ENCODE measurements around the gene SLC9A3. TPM values are rescaled to one million over a fixed set of nuclear protein-coding genes. Genes with fewer than 3 reads are reported as not detected.

SLC9A3 gene
- total RNA-seq, 4 donors from 2014 or later = 3.7 to 5.9 (median 4.3) TPM

- Histone ChIP-seq H3K9me3 (no peaks in the 10 kb centered on the region), H3K36me3 (no peaks in the 10 kb centered on the region), H3K27me3 (peaks cover 80% of the 10 kb centered on the region), H3K4me1 (peaks cover 15% of the 10 kb centered on the region), H3K4me3 (no peak overlapping the region), H3K27ac (no peak overlapping the region)
- DNase-seq (ENCODE audit: low spot score in 2 of 2) = peak; percentile 38 to 71
- WGBS = 32% methylated on average over 13 of the region's 27 CpGs
- TF ChIP-seq POLR2A (IDR thresholded peaks at IDR 0.05) (no peak), CTCF (IDR thresholded peaks at IDR 0.05) (no peak), POLR2AphosphoS5 (IDR thresholded peaks at IDR 0.05) (no peak), EP300 (IDR thresholded peaks at IDR 0.05) (no peak)
These were observed 14.7 kb upstream of the SLC9A3 start for GRCh38 chr5:538801-539468.

- TF ChIP-seq POLR2AphosphoS5 (IDR thresholded peaks at IDR 0.05) (no peak), EP300 (IDR thresholded peaks at IDR 0.05) (no peak), POLR2A (IDR thresholded peaks at IDR 0.05) (no peak), CTCF (IDR thresholded peaks at IDR 0.05) (no peak)
- Histone ChIP-seq H3K27ac (no peak overlapping the region), H3K4me3 (no peak overlapping the region), H3K4me1 (peaks cover 15% of the 10 kb centered on the region), H3K36me3 (no peaks in the 10 kb centered on the region), H3K9me3 (no peaks in the 10 kb centered on the region), H3K27me3 (peaks cover 86% of the 10 kb centered on the region)
- DNase-seq (ENCODE audit: low spot score in 2 of 2) = peak in 1 of 2 donors; percentile 45
- WGBS = 92% methylated on average over 13 of the region's 27 CpGs
These were observed 14.1 kb upstream of the SLC9A3 start for GRCh38 chr5:538271-538771.

- TF ChIP-seq EP300 (IDR thresholded peaks at IDR 0.05) = no peak
- no peak for TF ChIP-seq POLR2AphosphoS5 (IDR thresholded peaks at IDR 0.05)
- Histone ChIP-seq H3K4me3 (no peak overlapping the region), H3K27ac (no peak overlapping the region), H3K36me3 (no peaks in the 10 kb centered on the region), H3K27me3 (peaks cover 90% of the 10 kb centered on the region), H3K4me1 (peaks cover 15% of the 10 kb centered on the region), H3K9me3 (no peaks in the 10 kb centered on the region)
- DNase-seq (ENCODE audit: low spot score in 2 of 2) = no peak
- 82% methylated on average over 4 of the region's 16 CpGs for WGBS
These were observed 13.4 kb upstream of the SLC9A3 start for GRCh38 chr5:537621-538071.

GRCh38 chr5:537098-537497 lies 12.8 kb upstream of the SLC9A3 start:
- peak in 1 of 2 donors; percentile 30 for DNase-seq (ENCODE audit: low spot score in 2 of 2)
- Histone ChIP-seq H3K27ac (no peak overlapping the region), H3K4me3 (no peak overlapping the region), H3K36me3 (no peaks in the 10 kb centered on the region), H3K9me3 (no peaks in the 10 kb centered on the region), H3K27me3 (peaks cover 94% of the 10 kb centered on the region), H3K4me1 (peaks cover 15% of the 10 kb centered on the region)
- WGBS = 87% methylated on average over 18 of the region's 22 CpGs
- TF ChIP-seq EP300 (IDR thresholded peaks at IDR 0.05) (no peak), POLR2A (IDR thresholded peaks at IDR 0.05) (no peak), POLR2AphosphoS5 (IDR thresholded peaks at IDR 0.05) (no peak), CTCF (IDR thresholded peaks at IDR 0.05) (no peak)

GRCh38 chr5:535846-536698 lies 11.8 kb upstream of the SLC9A3 start:
- Histone ChIP-seq H3K36me3 (no peaks in the 10 kb centered on the region), H3K27ac (no peak overlapping the region), H3K4me1 (peaks cover 15% of the 10 kb centered on the region), H3K27me3 (peaks cover 94% of the 10 kb centered on the region), H3K9me3 (no peaks in the 10 kb centered on the region), H3K4me3 (no peak overlapping the region)
- DNase-seq (ENCODE audit: low spot score in 2 of 2) = peak in 1 of 2 donors; percentile 44
- WGBS = 65% methylated on average over 24 of the region's 27 CpGs
- TF ChIP-seq POLR2A (IDR thresholded peaks at IDR 0.05) = no peak
- no peak for TF ChIP-seq EP300 (IDR thresholded peaks at IDR 0.05)
- TF ChIP-seq POLR2AphosphoS5 (IDR thresholded peaks at IDR 0.05) = no peak
- no peak for TF ChIP-seq CTCF (IDR thresholded peaks at IDR 0.05)
